ENCODE data around the gene AGO3.
"Not testable (repeated sequence)": the region's sequence is repeated elsewhere in the genome, so short reads cannot be mapped to it uniquely, and the experiment has no call there.

AGO3 gene

DNA sequence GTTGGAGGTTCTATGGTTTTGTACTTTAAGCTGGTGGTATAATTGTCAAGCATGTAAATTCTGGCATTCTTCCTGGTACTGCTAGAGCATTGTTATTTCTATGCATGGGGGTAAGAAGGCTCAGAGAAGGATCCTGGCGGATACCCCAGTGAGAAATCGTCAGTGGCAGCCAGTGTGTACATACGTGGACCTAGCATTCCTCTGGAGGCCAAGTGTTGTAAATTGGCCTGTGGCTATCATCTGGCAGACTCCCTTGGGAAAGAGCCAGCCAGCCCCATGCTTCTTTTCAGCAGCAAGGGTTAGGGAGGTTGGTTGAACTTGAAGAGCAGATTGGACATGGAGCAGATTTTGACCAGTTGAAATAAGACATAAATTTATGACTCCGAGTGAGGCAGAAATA lies 5.2 kb upstream of the AGO3 start:
- no peak for DNase-seq (ENCODE audit: low read depth in 2 of 2)

DNA sequence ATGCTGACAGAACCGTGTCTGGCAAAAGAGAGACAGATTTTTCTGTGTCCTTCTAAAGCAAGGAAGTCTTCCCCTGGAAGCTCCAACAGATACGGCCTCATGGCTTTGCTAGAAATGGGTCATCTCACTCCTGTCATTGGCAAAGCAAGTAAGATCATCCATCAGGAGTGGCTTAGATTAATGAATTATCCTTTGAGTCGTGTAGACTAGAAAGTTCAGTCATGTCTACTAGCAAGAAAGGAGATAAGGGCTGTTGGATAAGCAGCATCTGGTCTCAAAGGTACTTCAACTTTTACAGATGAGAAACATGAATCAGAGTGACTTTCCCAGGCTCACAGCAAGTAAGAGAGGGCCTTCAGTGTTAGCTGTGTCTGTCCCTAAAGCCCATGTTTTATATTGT lies 3.4 kb upstream of the AGO3 start:
- DNase-seq (ENCODE audit: low read depth in 2 of 2) = no peak

- peak in 1 of 2 donors; percentile 6 for DNase-seq (ENCODE audit: low read depth in 2 of 2)
Observed at GRCh38 chr1:35929730-35930592, 944 bp upstream of the AGO3 start.

- no peak for DNase-seq (ENCODE audit: low read depth in 2 of 2)
Observed at GRCh38 chr1:35931446-35932157, 697 bp downstream of the AGO3 start.

DNA sequence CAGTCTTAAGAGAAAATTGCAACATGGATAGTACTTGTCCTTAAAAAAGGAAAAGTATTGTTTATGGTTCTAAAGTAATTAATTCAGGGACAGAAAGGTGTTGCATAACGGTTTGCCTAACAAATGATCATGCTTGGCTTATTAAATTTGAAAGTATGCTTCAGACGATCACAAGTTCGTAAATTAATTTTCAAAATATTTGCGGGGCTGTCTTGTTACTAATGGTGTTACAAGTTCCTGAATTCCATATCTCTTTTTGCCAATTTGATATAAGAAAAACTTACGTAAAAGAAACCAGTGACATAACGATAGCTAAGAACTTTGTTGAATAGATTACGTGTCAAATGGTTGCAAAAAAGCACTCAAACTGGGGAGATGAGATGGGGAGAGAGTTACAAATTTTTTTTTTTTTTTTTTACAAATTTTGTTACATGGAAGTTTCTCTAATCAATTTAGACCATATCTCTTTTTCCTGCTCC lies 1.3 kb downstream of the AGO3 start:
- DNase-seq (ENCODE audit: low read depth in 2 of 2) = no peak

GRCh38 chr1:35932941-35933340 lies 2.0 kb downstream of the AGO3 start:
- no peak for DNase-seq (ENCODE audit: low read depth in 2 of 2)

GRCh38 chr1:35935442-35936388 lies 4.8 kb downstream of the AGO3 start:
- no peak for DNase-seq (ENCODE audit: low read depth in 2 of 2)

DNA sequence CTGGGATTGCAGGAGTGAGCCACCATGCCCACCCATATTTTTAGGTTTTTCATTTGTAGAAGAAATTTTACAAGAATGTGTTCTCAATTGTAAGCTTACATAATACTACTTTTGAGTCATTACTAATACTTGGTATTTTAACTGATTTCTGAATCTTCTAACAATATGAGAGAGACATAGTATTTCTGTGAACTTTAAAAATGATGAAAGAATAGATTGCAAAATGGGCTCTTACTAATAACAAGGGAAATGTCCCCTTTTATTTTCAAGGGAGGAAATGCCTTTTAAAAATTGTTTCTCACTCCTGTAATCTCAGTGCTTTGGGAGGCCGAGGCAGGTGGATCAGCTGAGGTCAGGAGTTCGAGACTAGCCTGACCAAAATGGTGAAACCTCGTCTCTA lies 5.9 kb downstream of the AGO3 start:
- no peak for DNase-seq (ENCODE audit: low read depth in 2 of 2)

GRCh38 chr1:35939484-35939883 lies 8.6 kb downstream of the AGO3 start:
- no peak for DNase-seq (ENCODE audit: low read depth in 2 of 2)

- DNase-seq (ENCODE audit: low read depth in 2 of 2) = no peak
Observed at GRCh38 chr1:35945327-35945726, 14.4 kb downstream of the AGO3 start.

- no peak for DNase-seq (ENCODE audit: low read depth in 2 of 2)
Observed at GRCh38 chr1:35947547-35947946, 16.6 kb downstream of the AGO3 start.

DNA sequence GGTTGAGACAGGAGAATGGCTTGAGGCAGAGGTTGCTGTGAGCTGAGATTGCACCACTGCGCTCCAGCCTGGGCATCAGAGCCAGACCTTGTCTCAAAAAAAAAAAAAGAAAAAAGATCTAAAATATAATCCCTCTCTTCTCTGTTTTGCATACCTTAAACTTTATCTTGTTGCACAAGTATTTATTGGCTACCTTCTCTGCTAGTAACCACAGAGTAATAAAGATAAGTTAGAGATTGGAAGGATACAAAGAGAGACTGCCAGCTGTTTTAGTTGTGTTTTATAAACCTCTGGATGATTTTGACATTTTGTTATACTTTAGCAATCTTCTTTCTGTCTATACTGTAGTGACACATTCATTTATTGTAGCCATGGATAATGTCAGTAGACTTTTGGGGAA lies 27.7 kb downstream of the AGO3 start:
- no peak for DNase-seq (ENCODE audit: low read depth in 2 of 2)

DNA sequence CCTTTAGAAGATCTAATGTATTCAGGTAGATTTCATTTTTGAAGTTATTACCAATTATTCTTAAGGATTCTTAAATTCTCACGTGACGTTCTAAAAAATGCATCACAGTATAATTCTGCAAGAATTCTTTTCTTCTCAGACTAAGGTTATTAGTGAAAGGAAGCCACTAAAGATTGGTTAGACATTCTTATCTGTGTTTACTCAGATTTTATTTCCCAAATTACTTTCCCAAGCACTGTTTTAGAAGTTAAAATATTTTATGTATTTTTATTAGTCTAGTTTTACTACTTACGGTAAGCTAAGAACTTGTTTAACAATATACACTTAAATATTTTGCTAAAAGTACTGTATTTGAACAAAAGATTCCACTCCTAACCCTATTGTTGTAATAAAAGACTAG lies 28.4 kb downstream of the AGO3 start:
- DNase-seq (ENCODE audit: low read depth in 2 of 2) = no peak

DNA sequence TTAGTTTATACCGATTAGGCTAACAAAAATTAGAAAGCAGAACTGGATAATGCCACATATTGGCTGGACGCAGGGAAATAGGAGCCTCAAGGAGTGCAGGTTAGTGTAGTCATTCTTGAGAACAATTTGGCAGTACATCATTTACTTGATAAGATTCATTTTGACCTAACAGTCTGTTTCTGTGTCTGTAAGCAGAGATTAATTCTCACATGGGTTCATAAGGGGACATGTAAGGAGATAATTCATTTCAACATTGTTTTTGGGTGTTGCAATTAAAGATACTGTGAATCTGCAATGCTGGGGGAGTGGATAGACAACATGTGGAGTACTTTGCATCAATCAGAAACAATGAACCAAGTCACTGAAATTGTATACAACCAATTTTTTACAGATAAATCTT lies 32.0 kb downstream of the AGO3 start:
- DNase-seq (ENCODE audit: low read depth in 2 of 2) = no peak

DNA sequence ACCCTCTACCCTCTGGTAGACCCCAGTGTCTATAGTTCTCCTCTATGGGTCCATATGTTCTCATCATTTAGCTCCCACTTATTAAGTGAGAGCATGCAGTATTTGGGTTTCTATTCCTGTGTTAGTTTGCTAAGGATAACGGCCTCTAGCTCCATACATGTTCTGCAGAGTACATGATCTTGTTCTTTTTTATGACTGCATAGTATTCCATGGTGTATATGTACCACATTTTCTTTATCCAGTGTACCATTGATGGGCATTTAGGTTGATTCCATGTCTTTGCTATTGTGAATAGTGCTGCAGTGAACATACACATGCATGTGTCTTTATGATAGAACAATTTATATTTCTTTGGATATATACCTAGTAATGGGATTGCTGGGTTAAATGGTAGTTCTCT lies 33.4 kb downstream of the AGO3 start:
- not testable (repeated sequence) for DNase-seq (ENCODE audit: low read depth in 2 of 2)

DNA sequence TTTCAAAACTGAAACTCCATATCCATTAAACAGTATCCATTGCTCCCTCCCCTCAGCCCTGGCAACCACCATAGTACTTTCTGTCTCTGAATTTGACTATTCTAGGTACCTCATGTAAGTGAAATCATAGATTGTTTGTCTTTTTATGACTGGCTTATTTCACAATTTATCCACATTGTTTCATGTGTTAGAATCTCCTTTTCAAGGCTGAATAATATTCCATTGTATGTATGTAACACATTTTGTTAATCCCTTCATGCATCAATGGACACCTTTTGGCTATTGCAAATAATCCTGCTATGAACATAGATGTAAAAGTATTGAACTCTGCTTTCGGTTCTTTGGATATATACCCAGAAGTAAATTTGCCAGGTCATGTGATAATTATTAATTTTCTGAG lies 37.5 kb downstream of the AGO3 start:
- no peak for DNase-seq (ENCODE audit: low read depth in 2 of 2)

GRCh38 chr1:35971601-35972000 lies 40.7 kb downstream of the AGO3 start:
- DNase-seq (ENCODE audit: low read depth in 2 of 2) = no peak

DNA sequence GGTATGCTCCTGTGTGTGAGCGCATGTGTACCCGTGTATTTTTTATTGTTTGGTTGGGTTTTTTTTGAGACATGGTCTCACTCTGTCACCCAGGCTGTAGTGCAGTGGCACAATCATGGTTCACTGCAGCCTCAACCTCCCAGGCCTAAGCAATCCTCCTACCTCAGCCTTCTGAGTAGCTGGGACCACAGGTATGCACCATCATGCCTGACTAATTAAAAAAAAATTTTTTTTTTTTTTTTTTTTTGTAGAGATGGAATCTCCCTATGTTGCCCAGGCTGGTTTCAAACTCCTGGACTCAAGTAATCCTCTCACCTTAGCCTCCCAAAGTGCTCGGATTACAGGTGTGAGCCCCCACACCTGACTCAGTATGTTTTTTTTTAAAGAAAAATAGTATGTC lies 41.7 kb downstream of the AGO3 start:
- DNase-seq (ENCODE audit: low read depth in 2 of 2) = not testable (repeated sequence)

DNA sequence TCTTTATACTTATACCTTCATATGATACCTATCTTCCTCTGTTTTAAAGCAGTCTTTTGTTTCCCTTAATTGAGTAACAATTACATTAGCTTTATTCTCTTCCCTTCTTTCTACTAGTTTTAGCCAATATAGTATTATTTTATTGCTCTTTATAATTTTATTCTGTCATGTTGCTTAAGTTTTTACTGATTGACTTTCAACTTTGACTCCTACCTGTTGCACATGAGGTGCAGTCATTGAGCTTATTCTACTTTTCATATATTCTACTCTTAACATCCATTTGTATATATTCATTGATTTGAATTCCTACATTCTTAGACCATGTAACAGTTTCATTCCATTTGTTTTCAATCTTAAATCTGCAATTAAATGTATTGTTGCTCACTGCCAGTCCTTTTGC lies 49.2 kb downstream of the AGO3 start:
- DNase-seq (ENCODE audit: low read depth in 2 of 2) = no peak

DNA sequence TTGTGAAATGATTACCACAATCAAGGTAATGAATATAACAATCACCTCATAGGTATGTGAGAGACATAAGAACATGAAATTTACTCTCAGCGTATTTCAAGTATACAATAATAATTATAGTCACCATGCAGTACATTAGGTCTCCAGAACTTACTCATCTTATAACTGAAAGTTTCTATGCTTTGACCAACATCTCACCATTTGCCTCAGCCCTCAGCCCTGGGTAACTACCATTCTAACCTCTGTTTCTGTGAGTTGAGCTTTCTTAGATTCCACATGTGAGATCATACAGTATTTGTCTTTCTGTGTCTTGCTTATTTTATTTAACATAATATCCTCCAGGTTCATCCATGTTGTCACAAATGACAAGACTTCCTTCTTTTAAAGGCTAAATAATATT lies 57.3 kb downstream of the AGO3 start:
- DNase-seq (ENCODE audit: low read depth in 2 of 2) = no peak

DNA sequence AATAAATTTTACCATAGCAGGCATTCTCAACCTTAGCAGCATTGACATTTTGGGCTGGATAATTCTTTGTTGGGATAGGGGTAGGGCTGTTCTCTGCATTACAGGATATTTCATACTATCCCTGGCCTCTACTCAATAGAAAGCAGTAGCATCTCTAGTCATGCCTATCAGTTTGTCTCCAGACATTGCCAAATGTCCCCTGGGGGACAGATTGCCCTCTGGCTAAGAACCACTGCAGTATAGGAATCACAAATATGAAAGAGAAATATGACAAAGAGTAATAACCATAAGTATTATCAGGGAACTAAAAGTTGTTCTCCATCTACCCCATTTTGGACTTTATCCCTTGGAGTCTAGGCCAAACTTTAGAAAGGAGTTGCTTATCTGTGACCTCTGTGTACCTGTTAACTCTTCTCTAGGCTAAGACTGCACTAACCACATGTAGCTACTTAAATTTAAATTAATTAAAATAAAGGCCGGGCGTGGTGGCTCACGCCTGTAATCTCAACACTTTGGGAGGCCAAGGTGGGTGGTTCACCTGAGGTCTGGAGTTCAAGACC lies 76.1 kb downstream of the AGO3 start:
- DNase-seq (ENCODE audit: low read depth in 2 of 2) = no peak

DNA sequence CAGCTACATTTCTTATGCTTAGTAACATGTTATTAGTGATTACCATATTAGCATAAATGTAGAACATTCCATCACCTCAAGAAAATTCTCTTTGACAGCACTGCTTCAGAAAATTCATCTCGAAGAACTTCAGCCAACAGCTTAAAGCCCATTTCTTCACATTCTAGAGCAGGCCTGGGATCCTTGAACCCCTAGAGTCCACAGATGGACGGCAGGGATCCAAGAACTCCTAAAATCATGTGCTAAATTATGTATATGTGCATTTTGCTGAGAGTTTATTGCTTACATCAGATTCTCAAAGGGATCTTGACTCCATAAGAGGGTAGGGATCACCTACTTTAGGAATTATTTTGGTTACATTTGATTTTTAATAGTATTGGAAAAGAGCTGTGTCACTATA lies 76.8 kb downstream of the AGO3 start:
- DNase-seq (ENCODE audit: low read depth in 2 of 2) = no peak
